Fibroblast of lung (primary cell): Measurements from ENCODE around the gene RPS28. TPM values are rescaled to one million over a fixed set of nuclear protein-coding genes. Genes with fewer than 3 reads are reported as not detected.
A peak's percentile ranks its signal among the peaks of the same experiment; 100 is the strongest.
"Not testable (repeated sequence)": the region's sequence is repeated elsewhere in the genome, so short reads cannot be mapped to it uniquely, and the experiment has no call there.

ENCODE experiments used
- DNase-seq, 2 donors: peaks; one replicate each; pipeline versions ENCODE4 v3.0.0 to v3.0.0-alpha.2; 2010; ENCODE audit warnings: low read depth in 2 of 2
- H2AFZ ChIP-seq: 2 replicates; pipeline ENCODE4 v1.5.1; 2012; ENCODE audit warnings: low read length, control low read depth, inconsistent platforms
- H3K27ac ChIP-seq: 2 replicates; pipeline ENCODE4 v1.5.1; 2011; ENCODE audit warnings: low read length, control low read depth; ENCODE audit not compliant: insufficient read depth
- H3K27me3 ChIP-seq: 2 replicates; pipeline ENCODE4 v1.5.1; 2011; ENCODE audit warnings: mild to moderate bottlenecking, low read length; ENCODE audit not compliant: control insufficient read depth, insufficient read depth
- H3K36me3 ChIP-seq: 2 replicates; pipeline ENCODE4 v1.5.1; 2011; ENCODE audit warnings: low read length; ENCODE audit not compliant: control insufficient read depth, insufficient read depth
- H3K4me1 ChIP-seq: 2 replicates; pipeline ENCODE4 v1.5.1; 2011; ENCODE audit warnings: low read length; ENCODE audit not compliant: control insufficient read depth, insufficient read depth; ENCODE audit errors: extremely low read depth
- H3K4me2 ChIP-seq: 2 replicates; pipeline ENCODE4 v1.5.1; 2011; ENCODE audit warnings: low read length, control low read depth; ENCODE audit not compliant: insufficient read depth; ENCODE audit errors: extremely low read depth
- H3K4me3 ChIP-seq, 4 experiments: fragments of 200-600 bp in 1 of 4; sonication (generic) in 1 of 4; replicated peaks in 1 of 4; 2 replicates each; pipeline ENCODE4 v1.5.1; 2011 to 2016; ENCODE audit warnings: low read length in 4 of 4, low read depth in 3 of 4, mild to moderate bottlenecking in 3 of 4, control low read depth in 2 of 4, inconsistent platforms in 1 of 4, mixed read lengths in 1 of 4; ENCODE audit not compliant: insufficient read depth in 1 of 4; ENCODE audit errors: control extremely low read depth in 1 of 4
- H3K79me2 ChIP-seq: 2 replicates; pipeline ENCODE4 v1.5.1; 2012; ENCODE audit warnings: mild to moderate bottlenecking, low read length, inconsistent platforms; ENCODE audit not compliant: control insufficient read depth, insufficient read depth
- H3K9ac ChIP-seq: 2 replicates; pipeline ENCODE4 v1.5.1; 2011; ENCODE audit warnings: mild to moderate bottlenecking, low read length, control low read depth; ENCODE audit not compliant: insufficient read depth
- H3K9me3 ChIP-seq: 2 replicates; pipeline ENCODE4 v1.5.1; 2012; ENCODE audit warnings: low read depth, low read length; ENCODE audit not compliant: control insufficient read depth, insufficient read depth
- H4K20me1 ChIP-seq: 2 replicates; pipeline ENCODE4 v1.5.1; 2011; ENCODE audit warnings: low read length; ENCODE audit not compliant: control insufficient read depth, insufficient read depth; ENCODE audit errors: extremely low read depth
- CTCF ChIP-seq, 2 donors: IDR thresholded peaks in 1 of 2; conservative IDR thresholded peaks in 1 of 2; 1 replicate in 1 of 2; 2 replicates in 1 of 2; pipeline ENCODE4 v1.5.1; 2011 to 2012; ENCODE audit warnings: low read length in 2 of 2, control low read depth in 1 of 2, inconsistent platforms in 1 of 2, low read depth in 1 of 2, mild to moderate bottlenecking in 1 of 2
- EZH2 ChIP-seq: IDR thresholded peaks from 2 replicates; pipeline ENCODE4 v1.5.1; 2012; ENCODE audit warnings: low read length, control low read depth, mild to moderate bottlenecking; ENCODE audit errors: missing control alignments
- polyA plus RNA-seq, 2 donors: library from polyadenylated mRNA; depleted of rRNA in 1 of 2; stranded (reverse) in 1 of 2; unstranded in 1 of 2; fragments of >200 nt; gene quantifications; 2 replicates each; pipeline ENCODE4 v1.2.1, GENCODE V29; 2011 to 2012; ENCODE audit warnings: missing spikeins in 1 of 2
- total RNA-seq: library from RNA; depleted of rRNA; stranded (reverse); fragments of >200 nt; gene quantifications from 2 replicates; pipeline ENCODE4 v1.2.1, GENCODE V29; 2014

The RPS28 gene
- total and polyA plus RNA-seq, 2 donors (not counting 1 experiment from before 2014, with no cell fraction given) = 216 to 286 TPM

GRCh38 chr19:8337728-8338127, 16.4 kb downstream of the RPS28 start:
- peaks cover 29% of the 10 kb centered on the region for H3K27me3 ChIP-seq
- H3K36me3 ChIP-seq = no peaks in the 10 kb centered on the region

GRCh38 chr19:8338835-8339234, 17.5 kb downstream of the RPS28 start:
- Histone ChIP-seq H4K20me1 (no peaks in the 10 kb centered on the region), H3K4me2 (no peak overlapping the region), H3K36me3 (no peaks in the 10 kb centered on the region), H3K27ac (no peak overlapping the region), H3K9me3 (no peaks in the 10 kb centered on the region), H3K79me2 (no peaks in the 10 kb centered on the region), H3K4me3 (no peak overlapping the region), H3K4me1 (peaks cover 3% of the 10 kb centered on the region), H3K27me3 (peaks cover 22% of the 10 kb centered on the region), H3K9ac (no peak overlapping the region), H2AFZ (no peak overlapping the region)
- TF ChIP-seq CTCF (conservative IDR thresholded peaks at IDR 0.05 in 1 of 2, IDR thresholded peaks at IDR 0.05 in 1 of 2; ENCODE audit: low read depth in 1 of 2, low read length in 2 of 2) (no peak), EZH2 (no peak)
- DNase-seq = no peak

More at GRCh38 chr19:8337728-8338127, 16.4 kb downstream of the RPS28 start:
- H3K79me2 ChIP-seq = no peaks in the 10 kb centered on the region
- H3K9ac ChIP-seq = no peak overlapping the region
- peaks cover 3% of the 10 kb centered on the region for H3K4me1 ChIP-seq
- H3K4me3 ChIP-seq = no peak overlapping the region
- TF ChIP-seq CTCF (conservative IDR thresholded peaks at IDR 0.05 in 1 of 2, IDR thresholded peaks at IDR 0.05 in 1 of 2; ENCODE audit: low read depth in 1 of 2, low read length in 2 of 2) = no peak
- no peaks in the 10 kb centered on the region for H4K20me1 ChIP-seq
- H3K9me3 ChIP-seq = no peaks in the 10 kb centered on the region
- H2AFZ ChIP-seq = no peak overlapping the region
- no peak overlapping the region for H3K27ac ChIP-seq
- DNase-seq = no peak
- H3K4me2 ChIP-seq = no peak overlapping the region

- peaks cover 11% of the 10 kb centered on the region for H3K27me3 ChIP-seq
- H3K9me3 ChIP-seq = no peaks in the 10 kb centered on the region
- H3K27ac ChIP-seq = no peak overlapping the region
- H2AFZ ChIP-seq = no peak overlapping the region
- no peaks in the 10 kb centered on the region for H3K36me3 ChIP-seq
- H3K79me2 ChIP-seq = no peaks in the 10 kb centered on the region
- DNase-seq = peak in 1 of 2 donors; percentile 91
- no peak overlapping the region for H3K4me3 ChIP-seq
- TF ChIP-seq EZH2 (no peak), CTCF (conservative IDR thresholded peaks at IDR 0.05 in 1 of 2, IDR thresholded peaks at IDR 0.05 in 1 of 2; ENCODE audit: low read depth in 1 of 2, low read length in 2 of 2) (peak; percentile 6 to 37)
- H4K20me1 ChIP-seq = no peaks in the 10 kb centered on the region
- H3K9ac ChIP-seq = no peak overlapping the region
- H3K4me1 ChIP-seq = peaks cover 3% of the 10 kb centered on the region
- peak overlapping the region; percentile 5 for H3K4me2 ChIP-seq
Measured at GRCh38 chr19:8340341-8341096, 19.2 kb downstream of the RPS28 start.

- not testable (repeated sequence) for H3K27ac ChIP-seq, H4K20me1 ChIP-seq, H3K4me1 ChIP-seq, H2AFZ ChIP-seq, H3K4me2 ChIP-seq, H3K79me2 ChIP-seq, H3K36me3 ChIP-seq, H3K9ac ChIP-seq, H3K9me3 ChIP-seq, H3K4me3 ChIP-seq, DNase-seq
- peaks cover 11% of the 10 kb centered on the region for H3K27me3 ChIP-seq
Measured at GRCh38 chr19:8341504-8341903, 20.2 kb downstream of the RPS28 start.
